Left kidney (tissue), 2 donors: ENCODE data around the gene RHOV. TPM values are rescaled to one million over a fixed set of nuclear protein-coding genes. Genes with fewer than 3 reads are reported as not detected.
A peak's percentile ranks its signal among the peaks of the same experiment; 100 is the strongest.

Source experiments
- DNase-seq: peaks from one replicate; pipeline ENCODE4 v3.0.0-alpha.2; 2013
- polyA plus RNA-seq: library from polyadenylated mRNA; unstranded; fragments of 120-200 nt; gene quantifications from one replicate; pipeline ENCODE4 v1.2.1, GENCODE V29; 2013; ENCODE audit not compliant: insufficient read length

Gene RHOV
- polyA plus RNA-seq, 1 donor = 1.7 TPM

- no peak for DNase-seq
These were observed 30.6 kb upstream of the RHOV start for GRCh38 chr15:40904552-40905201.

- DNase-seq = no peak
These were observed 28.8 kb upstream of the RHOV start for GRCh38 chr15:40902605-40903561.

GRCh38 chr15:40901053-40901443 lies 27.0 kb upstream of the RHOV start:
- no peak for DNase-seq

GRCh38 chr15:40900256-40901052 lies 26.4 kb upstream of the RHOV start:
- DNase-seq = no peak

- no peak for DNase-seq
These were observed 25.6 kb upstream of the RHOV start for GRCh38 chr15:40899536-40900207.

GRCh38 chr15:40894681-40895448 lies 20.8 kb upstream of the RHOV start:
- no peak for DNase-seq

GRCh38 chr15:40893733-40894680 lies 20.0 kb upstream of the RHOV start, which contains the start of gene VPS18:
VPS18 (plus strand) TSS chr15:40894450; CDS start chr15:40894769, 319 bp downstream.
- DNase-seq = peak; percentile 96

GRCh38 chr15:40893019-40893670 lies 19.1 kb upstream of the RHOV start:
- no peak for DNase-seq

GRCh38 chr15:40892447-40893012 lies 18.5 kb upstream of the RHOV start:
- no peak for DNase-seq

GRCh38 chr15:40891810-40892446 lies 17.9 kb upstream of the RHOV start:
- DNase-seq = peak; percentile 59

GRCh38 chr15:40891138-40891537 lies 17.1 kb upstream of the RHOV start:
- no peak for DNase-seq

GRCh38 chr15:40889112-40889511 lies 15.1 kb upstream of the RHOV start:
- DNase-seq = no peak

- no peak for DNase-seq
These were observed 12.6 kb upstream of the RHOV start for GRCh38 chr15:40886586-40886985.

- no peak for DNase-seq
These were observed 7.3 kb upstream of the RHOV start for GRCh38 chr15:40881351-40881750.

- DNase-seq = no peak
These were observed 5.6 kb upstream of the RHOV start for GRCh38 chr15:40879609-40880008.

- DNase-seq = no peak
These were observed 4.8 kb upstream of the RHOV start for GRCh38 chr15:40878785-40879184.

GRCh38 chr15:40877694-40878093 lies 3.7 kb upstream of the RHOV start:
- no peak for DNase-seq

GRCh38 chr15:40875991-40876730 lies 2.1 kb upstream of the RHOV start:
- DNase-seq = no peak
